ENCODE results near the gene WRAP73. TPM values are rescaled to one million over a fixed set of nuclear protein-coding genes. Genes with fewer than 3 reads are reported as not detected.

Gene WRAP73
- total RNA-seq, result 8.8 TPM

- Histone ChIP-seq H3K27me3 (ENCODE audit: insufficient read depth, low read length) (peaks cover 38% of the 10 kb centered on the region), H3K4me3 (ENCODE audit: low read length) (peak within 1 kb of the TSS; percentile 65)
Measured at GRCh38 chr1:3649342-3650247, at the start of gene WRAP73. WRAP73 (minus strand) TSS chr1:3650103; CDS start chr1:3649999, 104 bp downstream.

GRCh38 chr1:3699596-3699995 lies 49.7 kb upstream of the WRAP73 start:
- H3K9me3 ChIP-seq (ENCODE audit: low read depth, low read length), result no peaks in the 10 kb centered on the region
- H3K27me3 ChIP-seq (ENCODE audit: insufficient read depth, low read length), result no peaks in the 10 kb centered on the region
- no peaks in the 10 kb centered on the region for H3K4me1 ChIP-seq (ENCODE audit: insufficient read depth, low read length)
- no peak overlapping the region for H3K4me3 ChIP-seq (ENCODE audit: low read length)

More at GRCh38 chr1:3649342-3650247, at the start of gene WRAP73:
- peaks cover 39% of the 10 kb centered on the region for H3K4me1 ChIP-seq (ENCODE audit: insufficient read depth, low read length)
- H3K9me3 ChIP-seq (ENCODE audit: low read depth, low read length), result no peaks in the 10 kb centered on the region

GRCh38 chr1:3698660-3699408 lies 48.9 kb upstream of the WRAP73 start:
- Histone ChIP-seq H3K4me1 (ENCODE audit: insufficient read depth, low read length) (no peaks in the 10 kb centered on the region), H3K9me3 (ENCODE audit: low read depth, low read length) (no peaks in the 10 kb centered on the region), H3K27me3 (ENCODE audit: insufficient read depth, low read length) (no peaks in the 10 kb centered on the region), H3K4me3 (ENCODE audit: low read length) (no peak overlapping the region)

GRCh38 chr1:3697810-3698209 lies 47.9 kb upstream of the WRAP73 start:
- no peaks in the 10 kb centered on the region for H3K4me1 ChIP-seq (ENCODE audit: insufficient read depth, low read length)
- H3K27me3 ChIP-seq (ENCODE audit: insufficient read depth, low read length), result no peaks in the 10 kb centered on the region

GRCh38 chr1:3697104-3697503 lies 47.2 kb upstream of the WRAP73 start:
- H3K27me3 ChIP-seq (ENCODE audit: insufficient read depth, low read length), result no peaks in the 10 kb centered on the region

More at GRCh38 chr1:3697810-3698209, 47.9 kb upstream of the WRAP73 start:
- Histone ChIP-seq H3K4me3 (ENCODE audit: low read length) (no peak overlapping the region), H3K9me3 (ENCODE audit: low read depth, low read length) (no peaks in the 10 kb centered on the region)

GRCh38 chr1:3696689-3697088 lies 46.8 kb upstream of the WRAP73 start:
- Histone ChIP-seq H3K4me3 (ENCODE audit: low read length) (no peak overlapping the region), H3K9me3 (ENCODE audit: low read depth, low read length) (no peaks in the 10 kb centered on the region), H3K27me3 (ENCODE audit: insufficient read depth, low read length) (no peaks in the 10 kb centered on the region), H3K4me1 (ENCODE audit: insufficient read depth, low read length) (no peaks in the 10 kb centered on the region)

More at GRCh38 chr1:3697104-3697503, 47.2 kb upstream of the WRAP73 start:
- H3K4me1 ChIP-seq (ENCODE audit: insufficient read depth, low read length), result no peaks in the 10 kb centered on the region
- no peaks in the 10 kb centered on the region for H3K9me3 ChIP-seq (ENCODE audit: low read depth, low read length)
- H3K4me3 ChIP-seq (ENCODE audit: low read length), result no peak overlapping the region

- Histone ChIP-seq H3K4me1 (ENCODE audit: insufficient read depth, low read length) (no peaks in the 10 kb centered on the region), H3K9me3 (ENCODE audit: low read depth, low read length) (no peaks in the 10 kb centered on the region), H3K4me3 (ENCODE audit: low read length) (no peak overlapping the region), H3K27me3 (ENCODE audit: insufficient read depth, low read length) (no peaks in the 10 kb centered on the region)
Measured at GRCh38 chr1:3695326-3696217, 45.7 kb upstream of the WRAP73 start.

- H3K4me3 ChIP-seq (ENCODE audit: low read length), result no peak overlapping the region
- no peaks in the 10 kb centered on the region for H3K4me1 ChIP-seq (ENCODE audit: insufficient read depth, low read length)
- no peaks in the 10 kb centered on the region for H3K27me3 ChIP-seq (ENCODE audit: insufficient read depth, low read length)
- H3K9me3 ChIP-seq (ENCODE audit: low read depth, low read length), result no peaks in the 10 kb centered on the region
Measured at GRCh38 chr1:3693321-3693720, 43.4 kb upstream of the WRAP73 start.

GRCh38 chr1:3692598-3692997 lies 42.7 kb upstream of the WRAP73 start:
- H3K9me3 ChIP-seq (ENCODE audit: low read depth, low read length), result no peaks in the 10 kb centered on the region
- H3K4me1 ChIP-seq (ENCODE audit: insufficient read depth, low read length), result no peaks in the 10 kb centered on the region
- H3K4me3 ChIP-seq (ENCODE audit: low read length), result no peak overlapping the region
- H3K27me3 ChIP-seq (ENCODE audit: insufficient read depth, low read length), result no peaks in the 10 kb centered on the region

GRCh38 chr1:3691421-3692204 lies 41.7 kb upstream of the WRAP73 start:
- no peak overlapping the region for H3K4me3 ChIP-seq (ENCODE audit: low read length)
- H3K27me3 ChIP-seq (ENCODE audit: insufficient read depth, low read length), result no peaks in the 10 kb centered on the region
- H3K9me3 ChIP-seq (ENCODE audit: low read depth, low read length), result no peaks in the 10 kb centered on the region
- H3K4me1 ChIP-seq (ENCODE audit: insufficient read depth, low read length), result no peaks in the 10 kb centered on the region

- H3K9me3 ChIP-seq (ENCODE audit: low read depth, low read length), result no peaks in the 10 kb centered on the region
Measured at GRCh38 chr1:3690282-3691065, 40.6 kb upstream of the WRAP73 start.

GRCh38 chr1:3689138-3689750 lies 39.3 kb upstream of the WRAP73 start:
- Histone ChIP-seq H3K9me3 (ENCODE audit: low read depth, low read length) (no peaks in the 10 kb centered on the region), H3K4me1 (ENCODE audit: insufficient read depth, low read length) (no peaks in the 10 kb centered on the region), H3K4me3 (ENCODE audit: low read length) (no peak overlapping the region), H3K27me3 (ENCODE audit: insufficient read depth, low read length) (no peaks in the 10 kb centered on the region)

More at GRCh38 chr1:3690282-3691065, 40.6 kb upstream of the WRAP73 start:
- Histone ChIP-seq H3K27me3 (ENCODE audit: insufficient read depth, low read length) (no peaks in the 10 kb centered on the region), H3K4me3 (ENCODE audit: low read length) (no peak overlapping the region), H3K4me1 (ENCODE audit: insufficient read depth, low read length) (no peaks in the 10 kb centered on the region)

Data from mononuclear cell (primary cell).